ENCODE measurements around the gene CDH4. TPM values are rescaled to one million over a fixed set of nuclear protein-coding genes. Genes with fewer than 3 reads are reported as not detected.

Gene CDH4
- total RNA-seq, 1 donor from 2014 or later: not detected

GRCh38 chr20:61753987-61754956 is 502.2 kb downstream of the CDH4 start:
- no peak overlapping the region for H3K4me3 ChIP-seq
- no peaks in the 10 kb centered on the region for H3K36me3 ChIP-seq
- intact Hi-C loops (cut with DNase I): no loop called here
- no peaks in the 10 kb centered on the region for H3K27me3 ChIP-seq
- H3K9me3 ChIP-seq: no peaks in the 10 kb centered on the region
- no peak overlapping the region for H3K27ac ChIP-seq
- DNase-seq (ENCODE audit: low spot score in 2 of 2): no peak
- no peak for TF ChIP-seq CTCF (IDR thresholded peaks at IDR 0.05)
- H3K4me1 ChIP-seq: no peaks in the 10 kb centered on the region

- no peak for TF ChIP-seq CTCF (IDR thresholded peaks at IDR 0.05)
- no peaks in the 10 kb centered on the region for H3K36me3 ChIP-seq
- intact Hi-C loops (cut with DNase I): no loop called here
- no peaks in the 10 kb centered on the region for H3K9me3 ChIP-seq
- H3K27ac ChIP-seq: no peak overlapping the region
- DNase-seq (ENCODE audit: low spot score in 2 of 2): no peak
- H3K27me3 ChIP-seq: no peaks in the 10 kb centered on the region
- no peak overlapping the region for H3K4me3 ChIP-seq
- no peaks in the 10 kb centered on the region for H3K4me1 ChIP-seq
These were observed 503.1 kb downstream of the CDH4 start for GRCh38 chr20:61754976-61755778.

GRCh38 chr20:61755971-61756845 is 504.1 kb downstream of the CDH4 start:
- DNase-seq (ENCODE audit: low spot score in 2 of 2): no peak

GRCh38 chr20:61756966-61757677 is 505.1 kb downstream of the CDH4 start:
- Histone ChIP-seq H3K4me3 (no peak overlapping the region), H3K4me1 (no peaks in the 10 kb centered on the region), H3K9me3 (no peaks in the 10 kb centered on the region), H3K36me3 (no peaks in the 10 kb centered on the region), H3K27ac (no peak overlapping the region), H3K27me3 (no peaks in the 10 kb centered on the region)
- DNase-seq (ENCODE audit: low spot score in 2 of 2): no peak
- intact Hi-C loops (cut with DNase I): no loop called here
- TF ChIP-seq CTCF (IDR thresholded peaks at IDR 0.05): no peak

More at GRCh38 chr20:61755971-61756845, 504.1 kb downstream of the CDH4 start:
- no peak overlapping the region for H3K27ac ChIP-seq
- intact Hi-C loops (cut with DNase I): no loop called here
- H3K4me1 ChIP-seq: no peaks in the 10 kb centered on the region
- H3K27me3 ChIP-seq: no peaks in the 10 kb centered on the region
- no peak overlapping the region for H3K4me3 ChIP-seq
- no peaks in the 10 kb centered on the region for H3K36me3 ChIP-seq
- no peaks in the 10 kb centered on the region for H3K9me3 ChIP-seq
- TF ChIP-seq CTCF (IDR thresholded peaks at IDR 0.05): no peak
